H9 (cell line): Measurements from ENCODE around the gene CA9. TPM values are rescaled to one million over a fixed set of nuclear protein-coding genes. Genes with fewer than 3 reads are reported as not detected.

Source experiments
- DNase-seq: peaks from one replicate; pipeline ENCODE4 v3.0.0-alpha.2; 2017
- H2AFZ ChIP-seq: one replicate; pipeline ENCODE4 v1.6.1; 2013; ENCODE audit warnings: mild to moderate bottlenecking, low read length, control low read depth, moderate library complexity
- H2AK5ac ChIP-seq: 2 replicates; pipeline ENCODE4 v1.6.1; 2013; ENCODE audit warnings: low read length, control low read depth, mixed read lengths; ENCODE audit not compliant: insufficient read length
- H2BK120ac ChIP-seq: one replicate; pipeline ENCODE4 v1.6.1; 2013; ENCODE audit warnings: low read depth, mild to moderate bottlenecking, low read length, control low read depth, inconsistent platforms; ENCODE audit not compliant: poor library complexity, severe bottlenecking
- H2BK12ac ChIP-seq: 2 replicates; pipeline ENCODE4 v1.6.1; 2013; ENCODE audit warnings: low read length, control low read depth, mixed read lengths, low read depth; ENCODE audit not compliant: insufficient read length
- H2BK15ac ChIP-seq: 2 replicates; pipeline ENCODE4 v1.6.1; 2013; ENCODE audit warnings: low read depth, low read length, control low read depth
- H2BK20ac ChIP-seq: one replicate; pipeline ENCODE4 v1.6.1; 2013; ENCODE audit warnings: low read depth, mild to moderate bottlenecking, low read length, control low read depth, inconsistent platforms; ENCODE audit not compliant: poor library complexity, severe bottlenecking
- H2BK5ac ChIP-seq: 2 replicates; pipeline ENCODE4 v1.6.1; 2013; ENCODE audit warnings: low read length, control low read depth, mixed read lengths; ENCODE audit not compliant: insufficient read length
- H3K14ac ChIP-seq: 2 replicates; pipeline ENCODE4 v1.6.1; 2013; ENCODE audit warnings: low read length, control low read depth; ENCODE audit not compliant: insufficient read depth
- H3K18ac ChIP-seq: 2 replicates; pipeline ENCODE4 v1.6.1; 2013; ENCODE audit warnings: low read depth, mild to moderate bottlenecking, mixed read lengths, low read length, control low read depth; ENCODE audit not compliant: insufficient read length
- H3K23ac ChIP-seq: 2 replicates; pipeline ENCODE4 v1.6.1; 2013; ENCODE audit warnings: low read length, control low read depth, mixed read lengths, low read depth; ENCODE audit not compliant: insufficient read length
- H3K23me2 ChIP-seq: 2 replicates; pipeline ENCODE4 v1.6.1; 2013; ENCODE audit warnings: low read depth, mild to moderate bottlenecking, mixed read lengths, low read length, control low read depth; ENCODE audit not compliant: insufficient read length, poor library complexity, severe bottlenecking
- H3K27ac ChIP-seq: 2 replicates; pipeline ENCODE4 v1.5.1; 2013; ENCODE audit warnings: low read length, control low read depth, mixed read lengths, low read depth; ENCODE audit not compliant: insufficient read length
- H3K27me3 ChIP-seq: 2 replicates; pipeline ENCODE4 v1.6.1; 2013; ENCODE audit warnings: low read length, control low read depth, inconsistent platforms; ENCODE audit not compliant: insufficient read depth
- H3K4ac ChIP-seq: 2 replicates; pipeline ENCODE4 v1.6.1; 2013; ENCODE audit warnings: low read depth, mild to moderate bottlenecking, control low read depth, inconsistent platforms, low read length, moderate library complexity
- H3K4me1 ChIP-seq: 2 replicates; pipeline ENCODE4 v1.6.1; 2013; ENCODE audit warnings: low read length, control low read depth, inconsistent platforms; ENCODE audit not compliant: insufficient read depth
- H3K4me2 ChIP-seq: 2 replicates; pipeline ENCODE4 v1.6.1; 2013; ENCODE audit warnings: low read length, control low read depth, mixed read lengths; ENCODE audit not compliant: insufficient read length, insufficient read depth
- H3K56ac ChIP-seq: 2 replicates; pipeline ENCODE4 v1.6.1; 2013; ENCODE audit warnings: low read depth, mild to moderate bottlenecking, mixed read lengths, low read length, control low read depth; ENCODE audit not compliant: insufficient read length
- H3K79me1 ChIP-seq: 2 replicates; pipeline ENCODE4 v1.6.1; 2013; ENCODE audit warnings: low read depth, mild to moderate bottlenecking, moderate library complexity, low read length, control low read depth, inconsistent platforms; ENCODE audit not compliant: insufficient read depth, poor library complexity, severe bottlenecking
- H3K79me2 ChIP-seq: 2 replicates; pipeline ENCODE4 v1.6.1; 2013; ENCODE audit warnings: low read length, control low read depth, inconsistent platforms; ENCODE audit not compliant: insufficient read depth
- H3K9ac ChIP-seq: 2 replicates; pipeline ENCODE4 v1.6.1; 2013; ENCODE audit warnings: low read length, control low read depth, mixed read lengths; ENCODE audit not compliant: insufficient read length; ENCODE audit errors: extremely low read depth
- H3K9me3 ChIP-seq: one replicate; pipeline ENCODE4 v1.6.1; 2013; ENCODE audit warnings: low read depth, low read length, inconsistent platforms; ENCODE audit not compliant: control insufficient read depth
- H3T11ph ChIP-seq: one replicate; pipeline ENCODE4 v1.6.1; 2013; ENCODE audit warnings: mild to moderate bottlenecking, low read length, control low read depth, inconsistent platforms
- H4K20me1 ChIP-seq: one replicate; pipeline ENCODE4 v1.6.1; 2013; ENCODE audit not compliant: control insufficient read depth, insufficient read length, insufficient read depth
- H4K5ac ChIP-seq: 2 replicates; pipeline ENCODE4 v1.6.1; 2013; ENCODE audit warnings: low read depth, mild to moderate bottlenecking, mixed read lengths, low read length, control low read depth; ENCODE audit not compliant: insufficient read length
- H4K8ac ChIP-seq: replicated peaks from 2 replicates; pipeline ENCODE4 v1.6.1; 2013; ENCODE audit warnings: low read length, control low read depth, mixed read lengths, low read depth; ENCODE audit not compliant: insufficient read length
- H4K91ac ChIP-seq: 2 replicates; pipeline ENCODE4 v1.6.1; 2013; ENCODE audit warnings: low read depth, mild to moderate bottlenecking, moderate library complexity, mixed read lengths, low read length, control low read depth; ENCODE audit not compliant: insufficient read length
- H3K27ac Mint-ChIP-seq, 3 experiments: 2 replicates in 2 of 3; 3 replicates in 1 of 3; pipeline ENCODE4 v1.8.0; 2020 to 2021; ENCODE audit warnings: mixed read lengths in 3 of 3, mild to moderate bottlenecking in 1 of 3, moderate library complexity in 1 of 3
- H3K27me3 Mint-ChIP-seq: 2 replicates; pipeline ENCODE4 v1.8.0; 2021; ENCODE audit warnings: low read depth, mild to moderate bottlenecking, moderate library complexity, mixed read lengths
- H3K36me3 Mint-ChIP-seq, 3 experiments: 2 replicates in 2 of 3; 3 replicates in 1 of 3; pipeline ENCODE4 v1.8.0; 2020 to 2021; ENCODE audit warnings: low read depth in 3 of 3, mixed read lengths in 3 of 3; ENCODE audit not compliant: insufficient read depth in 1 of 3
- H3K4me1 Mint-ChIP-seq, 2 experiments: 2 replicates each; pipeline ENCODE4 v1.8.0; 2020; ENCODE audit warnings: mixed read lengths in 2 of 2
- H3K4me3 Mint-ChIP-seq, 2 experiments: 2 replicates in 1 of 2; 3 replicates in 1 of 2; pipeline ENCODE4 v1.8.0; 2020 to 2021; ENCODE audit warnings: mild to moderate bottlenecking in 2 of 2, mixed read lengths in 2 of 2, moderate library complexity in 1 of 2
- H3K9me3 Mint-ChIP-seq, 2 experiments: 2 replicates in 1 of 2; 3 replicates in 1 of 2; pipeline ENCODE4 v1.8.0; 2020; ENCODE audit warnings: mild to moderate bottlenecking in 2 of 2, mixed read lengths in 2 of 2, moderate library complexity in 1 of 2
- CTCF ChIP-seq: fragments of 200-600 bp; sonication (generic); conservative IDR thresholded peaks from 3 replicates; pipeline ENCODE4 v1.8.0; 2021; ENCODE audit warnings: antibody characterized with exemption, mild to moderate bottlenecking
- WGBS: extraction: QIAGEN DNeasy Blood & Tissue Kit; methylation state at CpG from one replicate; pipeline ENCODE4 v1.1.7; 2013; ENCODE audit warnings: missing lambda C conversion rate, low lambda C conversion rate, mixed read lengths; ENCODE audit not compliant: insufficient read length; ENCODE audit errors: extremely low coverage; 5-methylcytosine and 5-hydroxymethylcytosine counted together
- total RNA-seq: library from RNA; stranded (reverse); gene quantifications from 2 replicates; pipeline ENCODE4 v1.2.1, GENCODE V29; 2021

Gene CA9
- total RNA-seq, 1 experiment from 2014 or later, result 0.94 TPM

- H3K27ac ChIP-seq, result no peak overlapping the region
- no peak overlapping the region for H4K8ac ChIP-seq
- H3K9me3 Mint-ChIP-seq, result peaks cover 0 to 2% of the 10 kb centered on the region in 2 experiments; a peak in 1 of 5 replicates
Observed at GRCh38 chr9:35695943-35696401, 22.2 kb downstream of the CA9 start.

More at GRCh38 chr9:35695943-35696401, 22.2 kb downstream of the CA9 start:
- no peak overlapping the region for H3K4ac ChIP-seq
- H3K56ac ChIP-seq, result no peak overlapping the region
- WGBS, result no CpG with 5 or more reads among the region's 3 CpGs
- no peak overlapping the region for H2BK5ac ChIP-seq
- no peak overlapping the region for H4K5ac ChIP-seq
- Mint-ChIP-seq H3K27ac (no peak overlapping the region), H3K27me3 (no peaks in the 10 kb centered on the region; the same call in 1 of the 2 replicates), H3K36me3 (peaks cover 2 to 12% (median 5%) of the 10 kb centered on the region in 3 experiments), H3K4me3 (no peak overlapping the region), H3K4me1 (peaks cover 6 to 9% of the 10 kb centered on the region in 2 experiments)
- H4K20me1 ChIP-seq, result no peaks in the 10 kb centered on the region
- H3K79me2 ChIP-seq, result no peaks in the 10 kb centered on the region
- no peaks in the 10 kb centered on the region for H3K4me1 ChIP-seq
- H2BK120ac ChIP-seq, result no peak overlapping the region
- H3K9ac ChIP-seq, result no peak overlapping the region
- no peak for TF ChIP-seq CTCF
- no peak overlapping the region for H3T11ph ChIP-seq
- no peak overlapping the region for H3K18ac ChIP-seq
- H3K4me2 ChIP-seq, result no peak overlapping the region
- no peaks in the 10 kb centered on the region for H3K23me2 ChIP-seq
- H2AFZ ChIP-seq, result no peak overlapping the region
- no peak overlapping the region for H3K23ac ChIP-seq
- no peaks in the 10 kb centered on the region for H3K79me1 ChIP-seq
- H2BK15ac ChIP-seq, result no peak overlapping the region
- H2AK5ac ChIP-seq, result no peak overlapping the region
- no peak overlapping the region for H3K14ac ChIP-seq
- no peak overlapping the region for H2BK12ac ChIP-seq
- no peak overlapping the region for H2BK20ac ChIP-seq
- H3K9me3 ChIP-seq, result no peaks in the 10 kb centered on the region
- no peak for DNase-seq
- H4K91ac ChIP-seq, result no peak overlapping the region
- H3K27me3 ChIP-seq, result no peaks in the 10 kb centered on the region
